Measurements from ENCODE around the gene ENOX1. TPM values are rescaled to one million over a fixed set of nuclear protein-coding genes. Genes with fewer than 3 reads are reported as not detected.

Gene ENOX1
- total RNA-seq, 2 donors from 2014 or later = 0.78 to 4.3 TPM

GRCh38 chr13:43407023-43407581, 379.7 kb downstream of the ENOX1 start:
- H3K27me3 ChIP-seq = no peaks in the 10 kb centered on the region
- no peak for TF ChIP-seq CTCF (IDR thresholded peaks at IDR 0.05)

GRCh38 chr13:43405457-43405856, 381.3 kb downstream of the ENOX1 start:
- intact Hi-C loops (cut with DNase I) = no loop called here
- ATAC-seq (no peak), DNase-seq (no peak)
- H3K4me1 ChIP-seq = no peaks in the 10 kb centered on the region
- no peaks in the 10 kb centered on the region for H3K27me3 ChIP-seq
- no peaks in the 10 kb centered on the region for H3K9me3 ChIP-seq
- H3K4me3 ChIP-seq = no peak overlapping the region
- 71 to 82% methylated on average over 1 of the region's 1 CpG for WGBS, 2 donors
- H3K36me3 ChIP-seq (replicated peaks in 1 of 2; ENCODE audit: insufficient read depth in 1 of 2, low read depth in 2 of 2) = no peaks in the 10 kb centered on the region
- no peak for TF ChIP-seq CTCF (IDR thresholded peaks at IDR 0.05)
- TF ChIP-seq POLR2A (IDR thresholded peaks at IDR 0.05) = no peak
- H3K27ac ChIP-seq = no peak overlapping the region

More at GRCh38 chr13:43407023-43407581, 379.7 kb downstream of the ENOX1 start:
- DNase-seq (no peak), ATAC-seq (no peak)
- Histone ChIP-seq H3K36me3 (replicated peaks in 1 of 2; ENCODE audit: insufficient read depth in 1 of 2, low read depth in 2 of 2) (no peaks in the 10 kb centered on the region), H3K4me3 (no peak overlapping the region), H3K27ac (no peak overlapping the region), H3K9me3 (no peaks in the 10 kb centered on the region), H3K4me1 (no peaks in the 10 kb centered on the region)
- 85 to 86% methylated on average over 5 of the region's 5 CpGs for WGBS, 2 donors
- intact Hi-C loops (cut with DNase I) = no loop called here

GRCh38 chr13:43402380-43402779, 384.4 kb downstream of the ENOX1 start:
- Histone ChIP-seq H3K27ac (no peak overlapping the region), H3K4me1 (no peaks in the 10 kb centered on the region), H3K36me3 (replicated peaks in 1 of 2; ENCODE audit: insufficient read depth in 1 of 2, low read depth in 2 of 2) (no peaks in the 10 kb centered on the region), H3K27me3 (no peaks in the 10 kb centered on the region), H3K9me3 (no peaks in the 10 kb centered on the region), H3K4me3 (no peak overlapping the region)
- DNase-seq = no peak
- intact Hi-C loops (cut with DNase I) = no loop called here
- WGBS, 2 donors = 89 to 93% methylated on average over 1 of the region's 1 CpG
- TF ChIP-seq POLR2A (IDR thresholded peaks at IDR 0.05) (no peak), CTCF (IDR thresholded peaks at IDR 0.05) (no peak)
- no peak for ATAC-seq

- DNase-seq (no peak), ATAC-seq (no peak)
- Histone ChIP-seq H3K27ac (no peak overlapping the region), H3K9me3 (no peaks in the 10 kb centered on the region), H3K4me3 (no peak overlapping the region), H3K36me3 (replicated peaks in 1 of 2; ENCODE audit: insufficient read depth in 1 of 2, low read depth in 2 of 2) (no peaks in the 10 kb centered on the region), H3K27me3 (no peaks in the 10 kb centered on the region), H3K4me1 (no peaks in the 10 kb centered on the region)
- TF ChIP-seq POLR2A (IDR thresholded peaks at IDR 0.05) = no peak
- no peak for TF ChIP-seq CTCF (IDR thresholded peaks at IDR 0.05)
- 61 to 84% methylated on average over 4 of the region's 4 CpGs for WGBS, 2 donors
- intact Hi-C loops (cut with DNase I) = no loop called here
Observed at GRCh38 chr13:43401361-43401760, 385.4 kb downstream of the ENOX1 start.

- 89% methylated on average over 3 of the region's 3 CpGs for WGBS, 2 donors
- Histone ChIP-seq H3K4me3 (no peak overlapping the region), H3K9me3 (no peaks in the 10 kb centered on the region), H3K36me3 (replicated peaks in 1 of 2; ENCODE audit: insufficient read depth in 1 of 2, low read depth in 2 of 2) (no peaks in the 10 kb centered on the region), H3K4me1 (no peaks in the 10 kb centered on the region), H3K27ac (no peak overlapping the region), H3K27me3 (no peaks in the 10 kb centered on the region)
- no peak for DNase-seq
- no peak for TF ChIP-seq POLR2A (IDR thresholded peaks at IDR 0.05)
- no peak for TF ChIP-seq CTCF (IDR thresholded peaks at IDR 0.05)
- ATAC-seq = no peak
- intact Hi-C loops (cut with DNase I) = no loop called here
Observed at GRCh38 chr13:43397111-43397510, 389.7 kb downstream of the ENOX1 start.
